Panc1 (cell line): Measurements from ENCODE around the gene PLCB1.

Experiments used
- CTCF ChIP-seq: fragments of 450-650 bp; IDR thresholded peaks from 2 replicates; pipeline ENCODE4 v1.5.1; 2017; ENCODE audit warnings: mild to moderate bottlenecking
- POLR2AphosphoS5 ChIP-seq: IDR thresholded peaks from 2 replicates; pipeline ENCODE4 v1.6.1; 2012; ENCODE audit warnings: mild to moderate bottlenecking, low read depth, low read length, moderate library complexity
- TCF7L2 ChIP-seq: IDR thresholded peaks from 2 replicates; pipeline ENCODE4 v1.6.1; 2011; ENCODE audit warnings: mild to moderate bottlenecking, low read depth, low read length, inconsistent platforms
- TF ChIP-seq, protein P1 (sequence below), 2 experiments: IDR thresholded peaks; 2 replicates each; pipeline ENCODE4 v1.6.1; 2011 to 2012; ENCODE audit warnings: low read depth in 2 of 2, control low read depth in 1 of 2, low read length in 1 of 2, mild to moderate bottlenecking in 1 of 2, moderate library complexity in 1 of 2; ENCODE audit not compliant: insufficient read depth in 1 of 2

DNA sequence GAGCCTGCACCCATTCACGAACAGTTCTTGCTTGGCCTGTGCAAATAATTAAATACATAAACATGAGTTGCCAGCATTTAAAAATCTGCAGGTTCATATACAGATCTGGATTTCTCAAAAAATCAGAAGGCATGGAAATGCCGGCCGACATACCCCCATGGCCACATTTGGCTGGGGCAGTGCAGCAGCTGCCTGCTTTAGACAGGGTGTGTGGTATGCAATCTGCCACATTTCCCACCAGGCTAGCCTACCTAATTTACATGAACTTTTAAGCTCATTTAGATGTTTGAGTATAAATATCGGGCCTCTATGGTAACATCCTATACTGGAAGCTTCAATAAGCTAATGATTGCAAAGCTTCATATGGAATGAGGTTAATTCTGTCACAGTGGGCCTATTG lies 31.5 kb downstream of the PLCB1 start:
- TF ChIP-seq CTCF, result no peak
- no peak for TF ChIP-seq POLR2AphosphoS5
- no peak for TF ChIP-seq TCF7L2
- TF ChIP-seq, protein P1, sequence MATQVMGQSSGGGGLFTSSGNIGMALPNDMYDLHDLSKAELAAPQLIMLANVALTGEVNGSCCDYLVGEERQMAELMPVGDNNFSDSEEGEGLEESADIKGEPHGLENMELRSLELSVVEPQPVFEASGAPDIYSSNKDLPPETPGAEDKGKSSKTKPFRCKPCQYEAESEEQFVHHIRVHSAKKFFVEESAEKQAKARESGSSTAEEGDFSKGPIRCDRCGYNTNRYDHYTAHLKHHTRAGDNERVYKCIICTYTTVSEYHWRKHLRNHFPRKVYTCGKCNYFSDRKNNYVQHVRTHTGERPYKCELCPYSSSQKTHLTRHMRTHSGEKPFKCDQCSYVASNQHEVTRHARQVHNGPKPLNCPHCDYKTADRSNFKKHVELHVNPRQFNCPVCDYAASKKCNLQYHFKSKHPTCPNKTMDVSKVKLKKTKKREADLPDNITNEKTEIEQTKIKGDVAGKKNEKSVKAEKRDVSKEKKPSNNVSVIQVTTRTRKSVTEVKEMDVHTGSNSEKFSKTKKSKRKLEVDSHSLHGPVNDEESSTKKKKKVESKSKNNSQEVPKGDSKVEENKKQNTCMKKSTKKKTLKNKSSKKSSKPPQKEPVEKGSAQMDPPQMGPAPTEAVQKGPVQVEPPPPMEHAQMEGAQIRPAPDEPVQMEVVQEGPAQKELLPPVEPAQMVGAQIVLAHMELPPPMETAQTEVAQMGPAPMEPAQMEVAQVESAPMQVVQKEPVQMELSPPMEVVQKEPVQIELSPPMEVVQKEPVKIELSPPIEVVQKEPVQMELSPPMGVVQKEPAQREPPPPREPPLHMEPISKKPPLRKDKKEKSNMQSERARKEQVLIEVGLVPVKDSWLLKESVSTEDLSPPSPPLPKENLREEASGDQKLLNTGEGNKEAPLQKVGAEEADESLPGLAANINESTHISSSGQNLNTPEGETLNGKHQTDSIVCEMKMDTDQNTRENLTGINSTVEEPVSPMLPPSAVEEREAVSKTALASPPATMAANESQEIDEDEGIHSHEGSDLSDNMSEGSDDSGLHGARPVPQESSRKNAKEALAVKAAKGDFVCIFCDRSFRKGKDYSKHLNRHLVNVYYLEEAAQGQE (IDR thresholded peaks at IDR 0.05; ENCODE audit: insufficient read depth in 1 of 2, low read depth in 2 of 2, low read length in 1 of 2), result no peak
